ENCODE results near the gene PACSIN1.
A peak's percentile ranks its signal among the peaks of the same experiment; 100 is the strongest.

The PACSIN1 gene

GRCh38 chr6:34460796-34461507 is 4.9 kb upstream of the PACSIN1 start:
- no peaks in the 10 kb centered on the region for H3K9me3 Mint-ChIP-seq
- no peaks in the 10 kb centered on the region for H3K36me3 Mint-ChIP-seq (ENCODE audit: low read depth)
- DNase-seq: no peak
- H3K27ac Mint-ChIP-seq: no peak overlapping the region
- H3K4me1 Mint-ChIP-seq: peaks cover 43% of the 10 kb centered on the region
- peaks cover 38% of the 10 kb centered on the region for H3K27me3 Mint-ChIP-seq (ENCODE audit: low read depth, poor library complexity)
- no peak for TF ChIP-seq CTCF (IDR thresholded peaks at IDR 0.05)
- H3K4me3 Mint-ChIP-seq: no peak overlapping the region

- no peak for DNase-seq
- TF ChIP-seq CTCF (IDR thresholded peaks at IDR 0.05): no peak
- Mint-ChIP-seq H3K4me1 (peaks cover 38% of the 10 kb centered on the region), H3K36me3 (ENCODE audit: low read depth) (no peaks in the 10 kb centered on the region), H3K9me3 (no peaks in the 10 kb centered on the region), H3K27ac (no peak overlapping the region), H3K4me3 (peak overlapping the region; percentile 43), H3K27me3 (ENCODE audit: low read depth, poor library complexity) (peaks cover 46% of the 10 kb centered on the region)
Measured at GRCh38 chr6:34462010-34462409, 3.9 kb upstream of the PACSIN1 start.

GRCh38 chr6:34462551-34462971 is 3.3 kb upstream of the PACSIN1 start:
- no peaks in the 10 kb centered on the region for H3K9me3 Mint-ChIP-seq
- TF ChIP-seq CTCF (IDR thresholded peaks at IDR 0.05): no peak
- peaks cover 50% of the 10 kb centered on the region for H3K27me3 Mint-ChIP-seq (ENCODE audit: low read depth, poor library complexity)
- no peaks in the 10 kb centered on the region for H3K36me3 Mint-ChIP-seq (ENCODE audit: low read depth)
- DNase-seq: peak; percentile 59
- H3K4me3 Mint-ChIP-seq: peak overlapping the region; percentile 45
- peaks cover 33% of the 10 kb centered on the region for H3K4me1 Mint-ChIP-seq
- H3K27ac Mint-ChIP-seq: no peak overlapping the region

GRCh38 chr6:34463299-34463698 is 2.6 kb upstream of the PACSIN1 start:
- Mint-ChIP-seq H3K4me3 (no peak overlapping the region), H3K36me3 (ENCODE audit: low read depth) (no peaks in the 10 kb centered on the region)

GRCh38 chr6:34463849-34464248 is 2.0 kb upstream of the PACSIN1 start:
- no peak for TF ChIP-seq CTCF (IDR thresholded peaks at IDR 0.05)
- Mint-ChIP-seq H3K4me1 (peaks cover 28% of the 10 kb centered on the region), H3K27ac (no peak overlapping the region), H3K27me3 (ENCODE audit: low read depth, poor library complexity) (peaks cover 56% of the 10 kb centered on the region), H3K9me3 (no peaks in the 10 kb centered on the region), H3K4me3 (peak overlapping the region; percentile 42), H3K36me3 (ENCODE audit: low read depth) (no peaks in the 10 kb centered on the region)
- no peak for DNase-seq

More at GRCh38 chr6:34463299-34463698, 2.6 kb upstream of the PACSIN1 start:
- Mint-ChIP-seq H3K27me3 (ENCODE audit: low read depth, poor library complexity) (peaks cover 51% of the 10 kb centered on the region), H3K9me3 (no peaks in the 10 kb centered on the region), H3K27ac (no peak overlapping the region), H3K4me1 (peaks cover 33% of the 10 kb centered on the region)
- TF ChIP-seq CTCF (IDR thresholded peaks at IDR 0.05): no peak
- no peak for DNase-seq

All from nephron progenitor cell (in vitro differentiated cells).